Epithelial cell of proximal tubule (primary cell): Measurements from ENCODE around the gene INO80E. TPM values are rescaled to one million over a fixed set of nuclear protein-coding genes. Genes with fewer than 3 reads are reported as not detected.

ENCODE experiments used
- DNase-seq: peaks from one replicate; pipeline ENCODE4 v3.0.0-alpha.2; 2011; ENCODE audit warnings: low read depth
- H3K4me3 ChIP-seq: 2 replicates; pipeline ENCODE4 v1.5.1; 2011; ENCODE audit warnings: low read depth, mild to moderate bottlenecking, low read length
- CTCF ChIP-seq: conservative IDR thresholded peaks from 2 replicates; pipeline ENCODE4 v1.5.1; 2012; ENCODE audit warnings: low read depth, mild to moderate bottlenecking, low read length
- total RNA-seq: library from RNA; depleted of rRNA; stranded (reverse); fragments of >200 nt; gene quantifications from 2 replicates; pipeline ENCODE4 v1.2.3, GENCODE V29; 2015

The INO80E gene
- total RNA-seq, 1 donor from 2014 or later = 86.9 TPM

- H3K4me3 ChIP-seq = no peak overlapping the region
- no peak for DNase-seq
- TF ChIP-seq CTCF = no peak
Observed at GRCh38 chr16:30006659-30007377, 10.8 kb downstream of the INO80E start.

- no peak for TF ChIP-seq CTCF
- H3K4me3 ChIP-seq = no peak overlapping the region
- DNase-seq = no peak
Observed at GRCh38 chr16:30007378-30007895, 11.4 kb downstream of the INO80E start.

GRCh38 chr16:30009085-30009862 lies 13.2 kb downstream of the INO80E start:
- TF ChIP-seq CTCF = no peak
- H3K4me3 ChIP-seq = no peak overlapping the region
- no peak for DNase-seq

- DNase-seq = no peak
- TF ChIP-seq CTCF = no peak
- H3K4me3 ChIP-seq = no peak overlapping the region
Observed at GRCh38 chr16:30009990-30010843, 14.2 kb downstream of the INO80E start.

- DNase-seq = no peak
- no peak for TF ChIP-seq CTCF
- peak within 1 kb of the TSS; percentile 21 for H3K4me3 ChIP-seq
Observed at GRCh38 chr16:30010844-30011713, 15.0 kb downstream of the INO80E start, which contains the start of gene DOC2A. Gene DOC2A, minus strand, starts transcription at chr16:30011027. Its CDS starts 805 bp downstream, at chr16:30010222.
